Measurements from ENCODE around the gene ABITRAM.

DNA sequence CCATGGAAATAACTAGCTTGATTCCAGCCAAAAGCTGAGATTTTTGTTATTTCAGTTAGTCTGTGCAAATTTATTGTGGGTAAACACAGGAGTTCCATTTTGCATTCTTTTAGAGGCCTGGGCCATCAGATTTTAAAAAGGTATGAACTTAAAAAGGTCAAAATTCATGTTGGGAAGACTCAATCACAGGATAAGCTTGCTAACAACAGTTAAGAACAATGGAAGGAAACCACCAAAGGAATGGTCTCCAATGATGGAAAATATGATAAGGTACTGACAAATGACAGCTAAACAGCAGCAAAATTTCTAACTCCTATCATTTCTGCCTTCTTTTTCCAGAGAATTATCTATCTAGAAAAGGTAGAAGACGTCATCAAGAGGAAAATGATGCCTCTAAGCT lies 16.0 kb downstream of the ABITRAM start:
- TF ChIP-seq POLR2A (IDR thresholded peaks at IDR 0.05), result no peak
- no peak for TF ChIP-seq EP300 (IDR thresholded peaks at IDR 0.05)
- TF ChIP-seq, protein P1, sequence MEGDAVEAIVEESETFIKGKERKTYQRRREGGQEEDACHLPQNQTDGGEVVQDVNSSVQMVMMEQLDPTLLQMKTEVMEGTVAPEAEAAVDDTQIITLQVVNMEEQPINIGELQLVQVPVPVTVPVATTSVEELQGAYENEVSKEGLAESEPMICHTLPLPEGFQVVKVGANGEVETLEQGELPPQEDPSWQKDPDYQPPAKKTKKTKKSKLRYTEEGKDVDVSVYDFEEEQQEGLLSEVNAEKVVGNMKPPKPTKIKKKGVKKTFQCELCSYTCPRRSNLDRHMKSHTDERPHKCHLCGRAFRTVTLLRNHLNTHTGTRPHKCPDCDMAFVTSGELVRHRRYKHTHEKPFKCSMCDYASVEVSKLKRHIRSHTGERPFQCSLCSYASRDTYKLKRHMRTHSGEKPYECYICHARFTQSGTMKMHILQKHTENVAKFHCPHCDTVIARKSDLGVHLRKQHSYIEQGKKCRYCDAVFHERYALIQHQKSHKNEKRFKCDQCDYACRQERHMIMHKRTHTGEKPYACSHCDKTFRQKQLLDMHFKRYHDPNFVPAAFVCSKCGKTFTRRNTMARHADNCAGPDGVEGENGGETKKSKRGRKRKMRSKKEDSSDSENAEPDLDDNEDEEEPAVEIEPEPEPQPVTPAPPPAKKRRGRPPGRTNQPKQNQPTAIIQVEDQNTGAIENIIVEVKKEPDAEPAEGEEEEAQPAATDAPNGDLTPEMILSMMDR (IDR thresholded peaks at IDR 0.05), result no peak

Measured in ovary (tissue), 3 donors.